ENCODE results near the gene NBEAL2.
"Not testable (repeated sequence)": the region's sequence is repeated elsewhere in the genome, so short reads cannot be mapped to it uniquely, and the experiment has no call there.

The NBEAL2 gene

DNA sequence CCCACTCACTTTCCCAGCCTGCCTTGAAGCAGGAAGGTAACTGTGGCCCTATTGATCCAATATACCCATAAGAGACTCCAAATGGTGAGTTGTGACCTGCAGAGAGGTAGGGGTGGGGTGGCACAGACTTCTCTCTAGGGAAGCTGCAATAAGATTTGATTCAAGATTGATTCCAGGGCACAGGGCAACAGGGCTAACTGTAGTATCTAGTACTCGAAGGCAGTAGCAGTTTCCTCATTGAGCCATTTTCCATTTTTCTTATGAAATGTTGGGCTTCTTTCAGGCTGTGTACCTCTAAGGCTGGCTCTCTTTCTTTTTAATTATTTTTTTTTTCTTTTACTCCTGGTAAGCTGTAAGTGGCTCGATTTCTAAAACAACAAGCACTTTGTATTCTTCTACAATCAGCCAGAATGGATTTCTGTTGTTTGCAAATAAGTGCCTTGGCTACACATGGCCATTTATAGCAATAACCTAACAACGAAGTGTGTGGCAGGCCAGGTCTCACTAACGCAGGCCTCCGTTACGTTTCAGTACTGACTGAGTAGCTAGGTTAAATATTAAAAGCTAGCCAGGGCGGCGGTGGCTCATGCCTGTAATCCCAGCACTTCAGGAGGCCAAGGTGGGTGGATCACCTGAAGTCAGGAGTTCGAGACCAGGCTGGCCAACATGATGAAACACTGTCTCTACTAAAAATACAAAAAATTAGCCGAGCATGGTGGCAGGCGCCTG lies 22.2 kb upstream of the NBEAL2 start:
- Histone ChIP-seq H3K4me3 (no peak overlapping the region), H3K36me3 (ENCODE audit: insufficient read depth, low read length) (no peaks in the 10 kb centered on the region), H3K27ac (no peak overlapping the region), H3K9ac (ENCODE audit: insufficient read length) (no peak overlapping the region), H3K9me3 (ENCODE audit: low read depth, low read length) (no peaks in the 10 kb centered on the region)
- no peak for DNase-seq (ENCODE audit: low read depth, low spot score)
- TF ChIP-seq POLR2AphosphoS5 (IDR thresholded peaks at IDR 0.05; ENCODE audit: borderline replicate concordance, low read depth, low read length), result no peak
- no peak for TF ChIP-seq EZH2 (IDR thresholded peaks at IDR 0.05)
- TF ChIP-seq FOXP2 (optimal IDR thresholded peaks at IDR 0.05; ENCODE audit: control extremely low read depth, extremely low read length, insufficient read depth), result no peak

DNA sequence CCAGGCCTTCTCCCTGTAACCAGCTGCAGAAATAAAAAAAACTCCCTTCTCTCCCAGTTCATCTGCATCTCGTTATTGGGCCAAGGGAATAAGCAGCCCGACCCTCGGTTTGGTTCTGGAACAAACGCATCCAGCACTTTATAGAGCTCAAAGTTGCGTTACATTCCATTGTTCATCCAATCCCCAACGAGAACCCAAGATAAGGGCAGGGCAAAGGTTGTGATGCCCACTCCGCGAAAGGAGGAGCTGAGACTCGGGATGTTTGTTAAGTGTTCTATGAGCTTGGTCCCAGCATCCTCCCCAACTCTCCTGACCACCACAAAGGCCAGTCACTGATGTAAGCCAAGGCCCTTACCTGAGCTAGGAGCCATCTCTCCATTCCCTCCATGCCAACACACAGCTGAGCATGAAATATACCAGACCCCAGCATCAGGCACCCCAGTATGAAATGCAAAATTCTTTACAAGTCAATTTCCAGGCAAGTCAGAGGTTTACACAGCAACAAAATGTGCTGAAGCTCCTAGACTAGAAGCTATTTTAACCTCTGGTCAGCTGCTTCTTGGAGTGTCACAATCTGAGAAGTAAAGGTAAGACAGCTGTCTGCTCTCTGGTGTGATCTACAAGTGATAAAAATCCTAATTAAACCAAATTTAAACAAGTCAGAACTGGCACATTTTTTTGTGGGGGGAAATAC lies 20.9 kb upstream of the NBEAL2 start:
- Histone ChIP-seq H3K9me3 (ENCODE audit: low read depth, low read length) (no peaks in the 10 kb centered on the region), H3K4me3 (no peak overlapping the region), H3K9ac (ENCODE audit: insufficient read length) (no peak overlapping the region), H3K27ac (no peak overlapping the region; the same call in 1 of the 2 replicates), H3K36me3 (ENCODE audit: insufficient read depth, low read length) (peaks cover 7% of the 10 kb centered on the region; the same call in 1 of the 2 replicates)
- TF ChIP-seq FOXP2 (optimal IDR thresholded peaks at IDR 0.05; ENCODE audit: control extremely low read depth, extremely low read length, insufficient read depth) (no peak), EZH2 (IDR thresholded peaks at IDR 0.05) (no peak), POLR2AphosphoS5 (IDR thresholded peaks at IDR 0.05; ENCODE audit: borderline replicate concordance, low read depth, low read length) (no peak)
- DNase-seq (ENCODE audit: low read depth, low spot score), result no peak

DNA sequence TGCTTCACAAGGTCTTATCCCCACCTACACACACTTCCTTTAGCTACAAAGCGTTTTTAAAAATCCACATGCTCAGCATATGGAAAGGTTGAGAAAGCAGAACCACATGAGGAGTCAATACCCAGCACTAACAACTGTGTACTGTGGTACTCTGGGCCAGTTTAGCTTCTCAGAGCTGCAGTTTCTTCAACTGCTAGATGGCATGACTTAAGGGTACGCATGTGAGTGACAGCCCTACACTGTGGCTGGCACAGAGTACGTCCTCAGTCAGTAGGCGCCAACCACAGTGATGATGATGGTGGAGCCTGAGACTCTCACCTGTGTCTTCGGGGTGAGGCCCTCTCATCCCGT lies 20.3 kb upstream of the NBEAL2 start:
- TF ChIP-seq FOXP2 (optimal IDR thresholded peaks at IDR 0.05; ENCODE audit: control extremely low read depth, extremely low read length, insufficient read depth), result no peak
- TF ChIP-seq POLR2AphosphoS5 (IDR thresholded peaks at IDR 0.05; ENCODE audit: borderline replicate concordance, low read depth, low read length), result no peak
- TF ChIP-seq EZH2 (IDR thresholded peaks at IDR 0.05), result no peak
- H3K4me3 ChIP-seq, result no peak overlapping the region
- no peak overlapping the region for H3K9ac ChIP-seq (ENCODE audit: insufficient read length)
- H3K36me3 ChIP-seq (ENCODE audit: insufficient read depth, low read length), result peaks cover 7% of the 10 kb centered on the region; the same call in 1 of the 2 replicates
- H3K9me3 ChIP-seq (ENCODE audit: low read depth, low read length), result no peaks in the 10 kb centered on the region
- no peak for DNase-seq (ENCODE audit: low read depth, low spot score)
- no peak overlapping the region for H3K27ac ChIP-seq

- DNase-seq (ENCODE audit: low read depth, low spot score), result no peak
- Histone ChIP-seq H3K9me3 (ENCODE audit: low read depth, low read length) (no peaks in the 10 kb centered on the region), H3K36me3 (ENCODE audit: insufficient read depth, low read length) (peaks cover 7% of the 10 kb centered on the region; the same call in 1 of the 2 replicates), H3K4me3 (no peak overlapping the region), H3K9ac (ENCODE audit: insufficient read length) (no peak overlapping the region), H3K27ac (no peak overlapping the region)
- TF ChIP-seq EZH2 (IDR thresholded peaks at IDR 0.05), result no peak
- TF ChIP-seq POLR2AphosphoS5 (IDR thresholded peaks at IDR 0.05; ENCODE audit: borderline replicate concordance, low read depth, low read length), result no peak
- TF ChIP-seq FOXP2 (optimal IDR thresholded peaks at IDR 0.05; ENCODE audit: control extremely low read depth, extremely low read length, insufficient read depth), result no peak
Observed at GRCh38 chr3:46960081-46960701, 19.3 kb upstream of the NBEAL2 start.

DNA sequence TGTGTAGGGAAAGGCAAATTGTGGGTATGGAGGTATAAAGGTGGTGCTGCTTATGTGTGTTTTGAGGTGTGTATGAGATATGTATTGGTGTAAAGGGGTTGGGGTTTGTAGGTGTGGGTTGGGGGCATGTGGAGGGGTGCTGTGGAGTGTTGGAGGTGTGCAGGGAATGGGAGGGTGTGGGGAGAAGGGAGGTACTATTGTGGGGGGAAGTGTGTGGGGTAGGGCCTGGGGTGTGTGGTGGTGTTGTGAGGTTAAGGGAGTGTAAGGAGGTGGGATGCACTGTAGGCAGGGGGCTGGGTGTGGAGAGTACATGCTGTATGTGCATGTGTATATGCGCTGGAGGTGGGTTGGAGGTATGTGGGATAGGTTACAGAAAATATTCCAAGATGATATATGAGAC lies 18.6 kb upstream of the NBEAL2 start:
- Histone ChIP-seq H3K36me3 (ENCODE audit: insufficient read depth, low read length) (peaks cover 7% of the 10 kb centered on the region; the same call in 1 of the 2 replicates), H3K9ac (ENCODE audit: insufficient read length) (no peak overlapping the region), H3K9me3 (ENCODE audit: low read depth, low read length) (no peaks in the 10 kb centered on the region), H3K27ac (no peak overlapping the region), H3K4me3 (no peak overlapping the region)
- TF ChIP-seq POLR2AphosphoS5 (IDR thresholded peaks at IDR 0.05; ENCODE audit: borderline replicate concordance, low read depth, low read length) (no peak), EZH2 (IDR thresholded peaks at IDR 0.05) (no peak), FOXP2 (optimal IDR thresholded peaks at IDR 0.05; ENCODE audit: control extremely low read depth, extremely low read length, insufficient read depth) (no peak)
- no peak for DNase-seq (ENCODE audit: low read depth, low spot score)

GRCh38 chr3:46962427-46962826 lies 17.0 kb upstream of the NBEAL2 start:
- no peak overlapping the region for H3K9ac ChIP-seq (ENCODE audit: insufficient read length)
- DNase-seq (ENCODE audit: low read depth, low spot score), result no peak
- no peak overlapping the region for H3K4me3 ChIP-seq
- no peaks in the 10 kb centered on the region for H3K9me3 ChIP-seq (ENCODE audit: low read depth, low read length)
- H3K36me3 ChIP-seq (ENCODE audit: insufficient read depth, low read length), result peaks cover 7% of the 10 kb centered on the region; the same call in 1 of the 2 replicates
- no peak overlapping the region for H3K27ac ChIP-seq
- TF ChIP-seq FOXP2 (optimal IDR thresholded peaks at IDR 0.05; ENCODE audit: control extremely low read depth, extremely low read length, insufficient read depth), result no peak
- no peak for TF ChIP-seq POLR2AphosphoS5 (IDR thresholded peaks at IDR 0.05; ENCODE audit: borderline replicate concordance, low read depth, low read length)
- TF ChIP-seq EZH2 (IDR thresholded peaks at IDR 0.05), result no peak

GRCh38 chr3:46962990-46963389 lies 16.5 kb upstream of the NBEAL2 start:
- Histone ChIP-seq H3K27ac (no peak overlapping the region), H3K36me3 (ENCODE audit: insufficient read depth, low read length) (peaks cover 7% of the 10 kb centered on the region; the same call in 1 of the 2 replicates), H3K4me3 (no peak overlapping the region), H3K9me3 (ENCODE audit: low read depth, low read length) (no peaks in the 10 kb centered on the region), H3K9ac (ENCODE audit: insufficient read length) (no peak overlapping the region)
- no peak for TF ChIP-seq POLR2AphosphoS5 (IDR thresholded peaks at IDR 0.05; ENCODE audit: borderline replicate concordance, low read depth, low read length)
- no peak for TF ChIP-seq FOXP2 (optimal IDR thresholded peaks at IDR 0.05; ENCODE audit: control extremely low read depth, extremely low read length, insufficient read depth)
- no peak for TF ChIP-seq EZH2 (IDR thresholded peaks at IDR 0.05)
- DNase-seq (ENCODE audit: low read depth, low spot score), result no peak

DNA sequence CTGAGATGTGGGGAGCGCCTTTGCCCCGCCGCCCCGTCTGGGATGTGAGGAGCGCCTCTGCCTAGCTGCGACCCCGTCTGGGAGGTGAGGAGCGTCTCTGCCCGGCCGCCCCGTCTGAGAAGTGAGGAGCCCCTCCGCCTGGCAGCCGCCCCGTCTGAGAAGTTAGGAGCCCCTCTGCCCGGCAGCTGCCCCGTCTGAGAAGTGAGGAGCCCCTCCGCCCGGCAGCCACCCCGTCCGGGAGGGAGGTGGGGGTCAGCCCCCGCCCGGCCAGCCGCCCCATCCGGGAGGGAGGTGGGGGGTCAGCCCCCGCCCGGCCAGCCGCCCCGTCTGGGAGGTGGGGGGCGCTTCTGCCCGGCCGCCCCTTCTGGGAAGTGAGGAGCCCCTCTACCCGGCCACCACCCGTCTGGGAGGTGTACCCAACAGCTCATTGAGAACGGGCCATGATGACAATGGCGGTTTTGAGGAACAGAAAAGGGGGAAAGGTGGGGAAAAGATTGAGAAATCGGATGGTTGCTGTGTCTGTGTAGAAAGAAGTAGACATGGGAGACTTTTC lies 15.4 kb upstream of the NBEAL2 start:
- H3K9me3 ChIP-seq (ENCODE audit: low read depth, low read length); H3K36me3 ChIP-seq (ENCODE audit: insufficient read depth, low read length); H3K27ac ChIP-seq; H3K9ac ChIP-seq (ENCODE audit: insufficient read length); DNase-seq (ENCODE audit: low read depth, low spot score); H3K4me3 ChIP-seq: not testable (repeated sequence)
